Esophagus squamous epithelium (tissue), 4 donors: Measurements from ENCODE around the gene LDB3.

Source experiments
- POLR2A ChIP-seq, 4 donors: fragments of 450-650 bp; IDR thresholded peaks; one replicate each; pipeline ENCODE4 v1.6.1; 2017; ENCODE audit warnings: antibody characterized with exemption in 4 of 4, mild to moderate bottlenecking in 4 of 4, moderate library complexity in 3 of 4
- TF ChIP-seq, protein P1 (sequence below), 6 experiments: fragments of 450-650 bp in 4 of 6; fragments of 200-600 bp in 2 of 6; sonication (generic) in 2 of 6; IDR thresholded peaks; one replicate each; pipeline ENCODE4 v1.5.1; 2016 to 2019; ENCODE audit warnings: antibody characterized with exemption in 6 of 6, mild to moderate bottlenecking in 4 of 6, moderate library complexity in 4 of 6

DNA sequence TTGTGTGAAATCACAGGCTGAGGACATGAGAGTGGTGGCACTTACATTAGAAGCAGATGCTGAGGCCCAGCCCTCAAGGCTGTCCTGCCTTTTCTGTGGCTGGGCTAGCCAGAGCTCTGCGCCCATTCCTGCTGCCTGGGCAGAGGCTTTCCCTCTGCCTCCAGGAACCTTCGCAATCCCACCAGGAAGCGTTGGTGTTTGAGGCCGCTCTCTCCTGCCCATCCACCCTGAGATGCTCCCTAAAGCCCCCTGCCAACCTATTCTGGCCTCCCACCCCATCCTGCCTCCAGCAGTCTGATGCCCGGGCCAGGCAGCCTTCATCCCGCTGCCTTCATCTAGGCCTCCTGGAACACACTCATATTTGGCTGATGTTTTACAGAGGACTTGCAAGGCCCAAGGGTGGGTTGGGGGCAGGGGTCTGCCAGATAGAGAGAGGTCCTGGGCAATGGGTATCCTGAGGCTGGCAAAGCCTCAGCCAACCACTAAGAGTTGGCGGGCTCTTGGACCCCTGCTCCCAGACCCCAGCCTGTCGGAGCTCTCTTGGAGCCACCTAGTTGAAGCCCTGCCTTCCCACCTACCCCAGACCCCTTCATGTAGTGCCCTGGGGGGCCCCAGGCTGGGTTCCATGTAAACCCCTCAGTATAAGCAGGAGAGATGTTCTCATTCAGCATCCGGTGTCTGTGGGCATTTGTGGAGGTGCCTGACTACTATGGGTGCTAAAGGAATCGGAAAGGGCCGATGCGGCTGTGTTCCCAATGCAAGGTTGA is 32.7 kb downstream of the LDB3 start:
- TF ChIP-seq, protein P1, sequence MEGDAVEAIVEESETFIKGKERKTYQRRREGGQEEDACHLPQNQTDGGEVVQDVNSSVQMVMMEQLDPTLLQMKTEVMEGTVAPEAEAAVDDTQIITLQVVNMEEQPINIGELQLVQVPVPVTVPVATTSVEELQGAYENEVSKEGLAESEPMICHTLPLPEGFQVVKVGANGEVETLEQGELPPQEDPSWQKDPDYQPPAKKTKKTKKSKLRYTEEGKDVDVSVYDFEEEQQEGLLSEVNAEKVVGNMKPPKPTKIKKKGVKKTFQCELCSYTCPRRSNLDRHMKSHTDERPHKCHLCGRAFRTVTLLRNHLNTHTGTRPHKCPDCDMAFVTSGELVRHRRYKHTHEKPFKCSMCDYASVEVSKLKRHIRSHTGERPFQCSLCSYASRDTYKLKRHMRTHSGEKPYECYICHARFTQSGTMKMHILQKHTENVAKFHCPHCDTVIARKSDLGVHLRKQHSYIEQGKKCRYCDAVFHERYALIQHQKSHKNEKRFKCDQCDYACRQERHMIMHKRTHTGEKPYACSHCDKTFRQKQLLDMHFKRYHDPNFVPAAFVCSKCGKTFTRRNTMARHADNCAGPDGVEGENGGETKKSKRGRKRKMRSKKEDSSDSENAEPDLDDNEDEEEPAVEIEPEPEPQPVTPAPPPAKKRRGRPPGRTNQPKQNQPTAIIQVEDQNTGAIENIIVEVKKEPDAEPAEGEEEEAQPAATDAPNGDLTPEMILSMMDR (IDR thresholded peaks at IDR 0.05) = no peak
- TF ChIP-seq POLR2A (IDR thresholded peaks at IDR 0.05) = no peak
